Stimulated activated CD4-positive, alpha-beta T cell treated with anti-CD3 and anti-CD28 coated beads, Interleukin-1b, Interleukin-23, amount 100 ng/mL, for 48 hours (primary cell): ENCODE measurements around the gene CNIH1.
A peak's percentile ranks its signal among the peaks of the same experiment; 100 is the strongest.

ENCODE experiments used
- DNase-seq: peaks from one replicate; pipeline ENCODE4 v3.0.0-alpha.2; 2020

CNIH1 gene

DNA sequence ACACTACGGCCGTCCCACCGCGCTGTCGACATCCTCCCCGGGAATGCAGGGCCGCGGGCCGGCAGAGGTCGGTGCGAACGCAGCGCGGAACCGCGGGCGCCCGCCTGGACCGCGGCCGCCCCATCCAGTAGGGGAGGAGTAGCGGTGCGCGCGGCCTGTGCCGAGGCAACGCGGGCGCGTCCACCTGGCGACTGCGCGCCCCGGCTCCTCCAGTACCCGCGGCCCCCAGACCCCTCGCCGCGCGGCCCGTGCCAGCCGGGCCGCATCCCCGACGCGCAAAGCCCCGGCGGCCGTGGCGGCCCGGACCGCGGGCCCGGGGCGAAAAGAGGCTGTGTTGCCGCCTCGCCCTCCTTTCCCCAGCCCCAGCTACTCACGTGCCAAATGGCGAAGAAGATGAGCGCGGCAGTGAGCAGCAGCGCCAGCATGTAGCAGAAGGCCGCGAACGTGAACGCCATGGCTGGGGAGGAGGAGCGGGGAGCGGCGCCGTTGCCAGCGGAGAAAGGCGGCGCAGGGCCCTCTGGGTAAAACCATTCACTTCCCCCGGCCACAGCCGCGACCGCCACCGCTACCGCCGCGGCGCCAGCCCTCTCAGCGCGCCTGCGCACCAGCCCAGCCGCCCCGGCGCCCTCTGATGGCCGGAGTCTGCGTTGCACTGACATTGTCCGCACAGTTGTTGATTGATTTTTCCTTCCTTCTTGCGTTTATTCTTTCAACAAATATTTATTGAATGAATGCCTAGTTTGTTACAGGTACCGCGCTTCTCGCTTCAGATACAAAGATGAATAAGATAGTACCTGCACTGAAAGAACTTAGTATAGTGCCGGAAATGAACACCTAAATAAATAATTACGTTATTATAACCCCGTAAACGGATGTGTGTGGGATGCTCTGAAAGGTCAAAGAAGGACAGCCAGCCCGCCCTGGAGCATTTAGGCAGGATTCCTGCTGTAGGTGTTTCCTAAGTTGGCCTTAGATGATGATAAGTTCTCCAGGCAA is at the start of gene CNIH1:
TSS of gene CNIH1 (minus strand) at position 502 of the 996 bp plus-strand sequence. CDS start at position 455, 47 bp downstream.
- DNase-seq, result peak; percentile 92

DNA sequence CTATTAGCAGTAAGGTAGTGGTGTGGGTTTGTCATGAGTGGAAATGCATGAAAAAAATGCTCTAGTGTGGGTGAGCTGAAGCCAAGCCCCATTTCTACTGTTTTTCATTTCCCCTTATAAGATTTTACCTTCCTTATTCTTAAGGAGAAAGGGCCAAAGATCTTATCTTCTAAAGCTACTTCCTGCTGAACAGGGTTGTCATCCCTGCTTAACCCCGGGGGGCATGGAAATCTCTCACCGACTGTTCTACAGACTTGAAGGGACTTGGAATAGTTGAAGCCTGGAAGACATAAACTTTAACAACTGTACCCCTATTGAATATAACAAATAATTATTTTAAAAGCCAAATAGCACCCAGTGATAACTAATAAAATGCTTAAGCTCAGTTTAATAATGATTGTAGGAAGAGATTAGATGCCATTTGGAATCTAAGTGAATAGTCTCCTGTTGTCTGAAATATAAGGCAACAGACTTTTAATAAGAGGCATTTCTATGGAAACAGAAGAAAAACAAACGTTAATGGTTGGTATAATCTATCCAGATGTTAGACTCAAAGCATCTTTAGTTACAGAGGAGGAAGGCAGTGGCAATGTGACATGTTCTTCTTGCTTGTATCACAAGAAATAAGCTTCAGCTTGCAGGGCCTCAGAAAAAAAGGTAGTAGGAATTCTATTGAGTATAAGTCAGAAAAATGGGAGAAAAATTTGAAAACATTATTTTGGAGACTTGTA is 49.4 kb upstream of the CNIH1 start:
- no peak for DNase-seq

DNA sequence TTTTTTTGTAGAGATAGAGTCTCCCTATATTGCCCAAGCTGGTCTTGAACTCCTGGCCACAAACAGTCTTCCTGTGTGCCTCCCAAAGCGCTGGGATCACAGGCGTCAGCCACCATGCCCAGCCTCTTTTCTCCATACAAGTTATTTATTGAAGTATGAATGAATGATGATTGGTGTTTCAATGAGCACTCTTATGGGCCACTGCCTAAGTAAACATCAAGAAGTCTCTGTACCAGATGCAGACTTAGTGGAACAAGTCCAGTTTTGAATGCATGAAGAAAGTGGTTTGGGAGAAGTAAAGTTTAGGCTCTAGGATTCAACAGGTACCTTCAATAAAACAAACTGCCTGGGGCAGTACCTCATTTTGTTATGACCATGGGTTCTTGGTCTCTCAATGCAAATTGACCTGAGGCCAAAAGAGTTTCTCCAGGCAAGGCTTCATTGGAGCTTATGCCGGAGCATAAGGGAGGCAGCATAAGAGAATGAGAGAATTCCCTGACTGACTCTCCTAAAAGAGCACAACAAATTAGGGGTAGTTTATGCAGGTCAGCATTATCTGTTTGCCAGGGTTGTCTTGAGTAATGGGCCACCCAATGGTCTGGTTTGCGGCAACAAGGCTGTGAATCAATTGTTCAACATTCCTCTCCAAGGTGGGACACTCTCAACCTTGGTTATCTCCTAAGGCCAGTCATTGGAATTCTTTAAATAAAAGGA is 48.7 kb upstream of the CNIH1 start:
- DNase-seq, result no peak

DNA sequence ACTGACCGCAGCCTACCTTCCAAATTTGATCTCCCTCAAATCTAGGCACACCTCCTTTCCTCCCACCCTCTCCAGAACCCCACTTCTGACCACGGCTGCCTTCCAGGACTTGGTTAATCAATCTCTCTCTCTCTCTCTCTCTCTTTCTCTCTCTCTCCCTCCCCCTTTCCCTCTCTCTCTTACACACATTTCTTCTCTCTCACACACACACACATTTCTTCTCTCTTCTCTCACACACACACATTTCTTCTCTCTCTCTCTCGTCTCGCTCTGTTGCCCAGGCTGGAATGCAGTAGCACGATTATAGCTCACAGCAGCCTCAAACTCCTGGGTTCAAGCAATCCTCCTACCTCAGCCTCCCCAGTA is 48.1 kb upstream of the CNIH1 start:
- no peak for DNase-seq

DNA sequence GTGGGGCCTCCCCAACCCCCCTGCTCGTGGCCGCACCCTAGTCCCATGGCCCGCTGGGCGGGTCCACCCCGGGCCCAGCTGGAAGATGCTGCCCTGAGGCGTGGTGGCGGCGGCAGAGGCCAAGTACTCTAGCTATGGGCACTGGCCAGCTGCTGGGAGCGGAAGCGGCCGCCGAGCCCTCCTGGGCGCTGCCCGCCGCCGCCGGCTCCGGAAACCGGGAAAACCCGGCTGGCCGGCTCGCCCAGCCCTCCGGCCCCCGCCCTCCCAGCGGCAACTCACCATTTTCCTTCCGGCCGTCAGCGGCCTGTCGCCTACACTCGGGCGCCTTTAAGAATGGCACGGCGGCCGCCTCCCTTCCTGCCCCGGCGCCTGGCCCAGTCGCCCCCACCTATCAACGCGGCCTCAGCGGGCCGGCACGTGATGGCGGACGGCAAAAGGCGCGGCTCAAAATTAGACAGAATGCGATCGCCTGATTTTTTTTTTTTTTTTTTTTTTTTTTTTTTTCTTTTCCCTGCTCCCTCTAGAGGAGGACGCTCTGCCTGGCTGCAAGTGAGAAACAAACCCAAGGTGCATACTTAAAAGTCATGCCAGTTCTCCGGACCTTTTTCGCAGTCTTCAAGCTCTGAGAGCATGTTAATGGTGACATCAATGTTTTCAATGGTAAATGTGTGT is 47.6 kb upstream of the CNIH1 start, which contains the start of gene GMFB:
TSS of gene GMFB (minus strand) at position 335 of the 672 bp plus-strand sequence. CDS start at position 282, 53 bp downstream.
- peak; percentile 88 for DNase-seq

DNA sequence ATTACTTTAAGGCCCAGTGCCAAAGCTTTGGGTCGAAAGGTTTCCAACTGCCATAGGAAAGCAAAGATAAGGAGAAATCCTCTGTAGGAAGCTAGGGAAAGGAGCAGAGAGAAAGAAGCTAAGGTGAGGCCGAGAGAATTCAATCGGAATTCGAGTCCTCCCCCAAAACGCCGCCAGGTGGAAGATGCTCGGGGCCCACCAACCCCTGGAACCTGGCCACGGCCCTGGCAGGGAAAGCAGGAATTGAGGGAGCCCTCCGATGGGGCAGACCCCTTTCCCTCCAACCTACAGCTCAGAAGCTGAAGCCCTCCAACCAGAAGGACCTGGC is 47.1 kb upstream of the CNIH1 start:
- no peak for DNase-seq

DNA sequence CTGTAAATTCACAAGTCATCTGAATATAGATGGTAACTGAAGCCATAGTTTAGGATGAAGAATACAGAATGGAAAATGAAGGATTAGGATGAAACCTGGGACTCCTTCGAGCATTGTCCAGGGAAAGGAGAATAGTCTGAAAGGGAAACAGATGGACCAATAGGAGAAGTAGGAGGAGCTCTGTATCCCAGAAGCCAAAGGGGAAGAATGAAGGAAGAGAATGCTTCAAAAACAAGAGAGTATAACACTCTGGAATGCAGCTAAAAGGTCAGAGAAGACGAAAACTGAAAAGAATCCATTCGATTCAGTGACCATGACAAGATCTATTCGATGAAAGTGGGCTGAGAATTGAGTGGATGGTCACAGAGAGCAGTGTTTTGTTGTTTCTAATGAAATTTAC is 46.6 kb upstream of the CNIH1 start:
- no peak for DNase-seq

DNA sequence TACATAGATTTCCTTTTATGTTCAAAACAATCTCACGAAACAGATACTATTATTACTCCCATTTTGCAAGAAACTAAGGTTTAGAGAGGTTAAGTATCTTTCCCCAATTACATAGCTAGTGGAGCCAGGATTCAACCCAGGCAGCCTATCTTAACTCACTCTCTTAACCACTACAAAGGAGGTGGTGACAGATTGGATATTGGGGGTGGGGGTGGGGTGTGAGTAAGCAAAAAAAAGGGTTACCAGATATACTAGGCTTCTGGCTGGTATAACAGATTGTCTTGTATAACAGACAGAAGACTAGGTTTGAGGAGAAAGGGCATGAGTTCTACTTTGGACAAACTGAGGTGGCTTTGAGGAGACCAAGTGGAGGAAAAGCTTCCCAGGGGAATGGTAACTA is 45.5 kb upstream of the CNIH1 start:
- DNase-seq, result no peak

DNA sequence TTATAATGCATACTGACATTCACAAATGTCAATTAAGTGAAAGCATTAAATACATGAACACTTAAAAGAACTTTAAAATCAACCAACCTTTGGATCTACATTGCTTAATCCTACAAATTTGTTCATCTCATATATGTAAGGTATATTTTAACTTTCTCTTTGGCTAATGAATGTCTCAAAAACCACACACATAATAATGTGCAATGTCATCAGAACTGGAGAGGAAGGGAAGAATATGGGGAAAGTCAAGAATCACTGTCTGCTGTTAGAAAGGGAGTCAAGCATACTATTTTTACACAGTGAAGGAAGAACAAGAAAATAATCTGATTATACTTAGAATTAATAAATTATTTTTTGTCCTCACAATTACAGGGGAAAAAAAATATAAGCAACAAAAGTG is 42.7 kb upstream of the CNIH1 start:
- DNase-seq, result no peak

DNA sequence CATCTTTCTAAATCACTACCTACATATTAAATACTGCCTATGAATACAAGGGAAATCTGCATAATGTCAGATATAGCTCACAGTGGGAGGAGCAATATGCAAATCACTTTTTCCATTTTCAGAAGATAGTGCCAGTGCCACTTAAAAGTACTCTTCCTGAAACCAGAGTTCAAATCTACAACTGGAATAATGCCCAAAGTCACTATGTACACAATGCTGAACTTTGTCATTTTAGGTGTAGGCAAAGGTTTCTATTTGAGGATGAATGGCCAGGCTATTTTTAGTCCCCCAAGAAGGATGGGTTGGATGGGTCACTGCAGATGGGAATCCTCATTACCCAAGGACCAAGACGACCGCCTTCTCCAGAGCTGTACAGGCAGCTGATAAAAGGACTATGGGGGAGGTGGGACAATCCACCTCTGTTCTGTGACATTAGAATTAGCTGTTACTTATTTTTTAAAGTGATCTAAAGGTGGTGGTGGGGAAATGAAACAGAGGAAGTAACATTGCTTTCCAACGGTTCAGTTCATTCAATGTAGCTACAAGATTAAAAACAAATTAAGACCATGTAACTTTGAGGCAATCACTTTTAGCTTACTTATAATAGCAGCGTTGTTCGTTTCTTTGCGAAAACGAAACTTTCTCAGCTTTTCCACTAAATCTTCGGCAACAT is 42.0 kb upstream of the CNIH1 start:
- DNase-seq, result no peak

DNA sequence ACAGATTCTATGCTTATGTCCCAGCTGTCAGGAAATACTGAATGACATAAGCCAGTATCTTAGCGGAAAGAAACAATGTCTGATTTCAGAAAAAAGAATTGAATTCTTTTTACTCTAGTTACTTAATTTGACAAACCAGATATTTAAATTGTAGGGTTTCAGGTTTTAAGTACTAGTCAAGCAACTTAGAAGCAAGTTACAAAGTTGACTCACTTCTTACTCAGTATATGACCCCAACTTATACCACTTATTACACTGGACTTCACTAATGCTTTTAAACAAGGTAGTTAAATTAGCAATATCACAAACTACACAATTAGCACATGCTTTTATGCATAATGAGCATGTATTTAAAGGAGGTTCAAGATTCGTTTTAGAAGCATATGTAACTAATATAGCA is 40.5 kb upstream of the CNIH1 start:
- no peak for DNase-seq

DNA sequence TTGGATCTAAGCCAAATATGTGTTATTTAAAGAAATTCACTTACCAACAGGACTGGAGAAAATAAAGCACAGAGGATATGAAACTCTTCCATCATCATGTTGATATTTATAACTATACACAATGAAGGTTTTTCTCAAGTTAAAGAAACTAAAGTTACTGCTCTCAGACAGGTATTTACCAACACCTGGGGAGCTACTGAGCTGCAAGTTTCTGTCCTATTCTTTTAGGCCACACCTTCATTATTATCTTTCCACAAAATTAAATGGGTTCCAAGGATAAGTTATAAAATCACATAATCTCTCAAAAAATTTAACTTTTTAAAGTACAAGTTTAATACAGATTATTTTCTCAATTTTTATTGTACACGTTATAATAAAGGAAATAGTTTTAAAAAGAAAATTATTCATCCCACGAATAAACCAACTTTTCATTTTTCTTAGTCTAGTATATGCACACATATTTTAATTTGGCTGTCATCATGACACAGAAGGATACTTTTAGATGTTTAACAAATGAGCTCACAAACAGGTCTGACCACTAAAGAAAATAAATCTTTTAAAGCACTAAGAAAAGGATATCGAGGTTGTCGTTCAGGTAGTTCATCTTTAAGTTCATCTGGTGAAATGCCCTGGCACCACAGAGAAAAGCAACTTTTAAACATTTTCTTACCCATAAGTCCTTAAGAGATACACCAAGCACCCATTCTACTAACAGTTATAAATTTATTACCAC is 39.8 kb upstream of the CNIH1 start:
- no peak for DNase-seq

DNA sequence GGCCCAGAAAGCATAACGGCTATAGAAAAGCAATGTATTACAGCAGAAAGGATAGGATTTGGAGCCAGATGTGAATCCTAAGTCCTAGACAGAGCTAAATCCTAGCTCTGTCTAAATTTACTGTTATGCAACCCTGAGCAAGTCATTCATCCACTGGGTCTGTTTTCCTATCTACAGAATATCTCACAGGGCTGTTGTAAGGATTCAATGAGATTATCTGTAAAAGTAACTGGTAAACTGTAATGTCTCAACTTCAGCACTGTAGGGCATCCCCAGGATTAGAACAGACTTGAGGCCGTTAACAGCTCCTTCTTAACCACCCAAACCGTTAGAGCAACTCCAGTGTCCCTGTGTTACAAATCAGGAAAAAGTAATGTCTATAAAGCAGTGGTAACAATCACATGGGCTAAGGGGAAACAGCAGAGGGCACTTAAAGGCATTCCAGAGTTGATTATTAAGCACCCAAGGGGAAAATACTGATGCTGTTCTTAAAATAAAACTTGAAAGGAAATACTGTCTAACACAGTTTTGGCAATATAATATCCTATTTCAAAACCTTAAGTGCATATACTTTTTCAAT is 37.6 kb upstream of the CNIH1 start:
- no peak for DNase-seq

DNA sequence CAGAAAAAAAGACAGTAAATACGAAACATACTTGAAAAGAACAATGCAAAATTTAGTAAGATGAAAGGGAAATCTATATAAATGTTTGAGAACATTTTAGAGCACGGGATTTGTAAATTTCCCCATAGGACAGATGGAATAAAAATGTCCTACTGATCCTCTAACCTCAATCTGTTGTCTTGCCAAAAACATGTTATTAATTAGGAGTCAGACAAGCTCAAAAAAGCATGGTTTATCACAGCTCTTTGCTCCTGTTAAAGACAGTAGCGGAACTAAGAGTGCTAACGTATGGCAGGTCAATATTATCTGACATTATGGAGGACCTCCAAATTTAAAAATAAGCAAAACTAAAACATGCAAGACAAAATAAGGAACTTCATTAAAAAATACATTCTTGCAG is 34.7 kb upstream of the CNIH1 start:
- DNase-seq, result no peak

DNA sequence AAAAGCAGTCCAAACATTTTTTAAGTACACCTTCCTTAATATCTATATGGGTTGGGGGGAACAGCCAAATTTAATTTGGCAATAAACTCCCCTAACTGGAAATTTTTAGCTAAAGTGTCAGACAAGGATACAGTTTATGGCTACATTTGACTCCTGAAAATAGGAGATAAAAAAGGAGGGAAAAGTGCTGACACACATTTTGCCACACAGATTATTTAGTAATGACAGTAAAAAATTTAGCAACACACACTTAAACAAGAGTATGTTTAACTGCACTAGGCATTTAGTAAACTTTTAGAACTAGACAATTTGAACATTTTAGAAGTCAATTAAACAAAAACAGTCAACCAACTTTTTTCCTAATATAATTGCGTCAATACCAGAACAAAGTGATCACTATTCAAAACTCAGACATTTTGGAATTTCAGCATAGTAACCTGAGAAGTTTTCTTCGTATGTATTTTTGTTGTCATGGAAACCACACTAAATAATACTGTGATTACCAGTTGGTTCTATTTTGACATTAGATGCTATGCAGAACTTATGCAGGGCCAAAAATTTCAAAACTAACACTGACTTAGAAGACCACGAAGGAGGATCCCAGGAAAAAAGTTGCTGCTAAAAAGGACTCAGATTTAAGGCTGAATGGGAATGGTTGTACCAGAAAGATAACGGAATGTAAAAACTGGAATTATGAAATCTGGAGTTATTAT is 34.2 kb upstream of the CNIH1 start:
- no peak for DNase-seq

DNA sequence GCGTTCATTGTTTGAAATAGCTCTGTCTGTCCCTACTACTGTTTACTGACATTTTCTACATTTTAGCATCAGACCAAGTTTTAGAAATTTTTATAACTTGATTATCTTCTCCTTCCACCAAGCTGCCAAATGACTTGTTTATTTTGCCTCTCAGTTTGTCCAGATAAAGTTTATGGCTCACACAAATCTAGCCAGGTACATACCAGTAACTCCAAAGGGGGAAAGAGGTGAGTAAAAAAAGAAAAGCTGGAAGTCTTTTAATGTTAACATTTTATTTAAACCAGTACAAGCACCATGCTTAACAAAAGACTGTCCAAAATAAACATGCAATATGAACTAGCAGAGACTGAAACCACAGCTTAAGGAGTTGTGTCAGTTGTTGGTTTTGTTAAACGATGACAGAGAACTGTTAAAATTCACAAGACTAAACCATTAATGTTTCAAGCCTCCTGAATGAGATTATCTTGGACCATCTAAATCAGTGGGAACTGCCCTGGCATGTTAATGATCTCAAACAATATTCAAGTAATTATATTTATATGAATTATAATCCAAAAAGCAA is 33.1 kb upstream of the CNIH1 start:
- DNase-seq, result no peak

DNA sequence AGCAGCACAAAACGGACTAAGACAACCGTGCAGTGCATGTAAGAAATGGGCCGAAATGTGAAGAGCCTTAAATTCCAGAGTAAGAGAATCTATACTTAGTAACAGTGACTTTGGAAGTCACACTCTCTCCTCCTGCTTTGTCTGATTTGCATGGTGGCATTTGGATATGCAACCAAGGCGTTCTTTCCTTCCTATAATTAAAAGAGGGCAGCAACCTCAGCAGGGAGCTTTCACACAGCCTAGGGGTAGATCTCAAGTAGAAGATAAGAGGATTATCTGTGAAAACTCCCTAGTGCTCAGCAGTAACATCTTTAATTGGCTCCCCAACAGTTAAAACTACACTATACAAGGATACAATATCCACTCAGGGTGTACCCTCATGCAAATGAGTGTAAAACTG is 31.1 kb upstream of the CNIH1 start:
- DNase-seq, result no peak

DNA sequence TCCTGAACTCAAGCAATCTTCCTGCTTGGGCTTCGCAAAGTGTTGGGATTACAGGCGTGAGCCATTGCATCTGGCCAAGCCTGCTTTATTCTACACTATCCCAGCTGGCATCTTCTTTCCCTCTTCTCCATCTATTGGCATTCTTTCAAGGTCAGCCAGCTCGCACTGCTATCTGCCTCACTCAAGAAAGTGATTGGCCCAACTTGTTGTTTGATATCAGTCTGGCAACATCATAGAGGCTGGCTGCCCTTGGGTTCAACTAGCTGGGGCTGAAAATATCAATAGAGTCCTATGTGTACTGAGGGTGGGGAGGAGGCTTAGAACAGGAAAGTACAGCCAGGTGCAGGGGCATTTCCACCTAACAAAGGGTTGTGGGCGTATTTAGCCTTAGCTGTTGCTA is 30.5 kb upstream of the CNIH1 start:
- DNase-seq, result no peak

DNA sequence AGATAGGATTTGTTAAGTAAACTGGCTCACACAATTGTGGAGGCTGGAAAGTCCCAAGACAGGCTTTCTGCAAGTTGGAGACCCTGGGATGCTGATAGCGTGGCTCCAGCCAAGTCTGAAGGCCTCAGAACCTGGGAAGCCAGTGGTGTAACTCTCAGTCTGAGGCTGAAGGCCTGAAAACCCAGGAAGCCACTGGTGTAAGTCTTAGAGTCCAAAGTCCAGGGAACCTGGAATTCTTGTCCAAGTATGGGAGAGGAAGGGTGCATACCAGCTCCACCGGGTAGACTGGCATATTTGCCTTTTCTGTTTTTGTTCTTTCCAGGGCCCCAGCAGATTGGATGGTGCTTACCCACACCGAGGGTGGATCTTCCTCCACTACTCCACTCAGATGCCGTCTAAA is 29.5 kb upstream of the CNIH1 start:
- DNase-seq, result no peak

DNA sequence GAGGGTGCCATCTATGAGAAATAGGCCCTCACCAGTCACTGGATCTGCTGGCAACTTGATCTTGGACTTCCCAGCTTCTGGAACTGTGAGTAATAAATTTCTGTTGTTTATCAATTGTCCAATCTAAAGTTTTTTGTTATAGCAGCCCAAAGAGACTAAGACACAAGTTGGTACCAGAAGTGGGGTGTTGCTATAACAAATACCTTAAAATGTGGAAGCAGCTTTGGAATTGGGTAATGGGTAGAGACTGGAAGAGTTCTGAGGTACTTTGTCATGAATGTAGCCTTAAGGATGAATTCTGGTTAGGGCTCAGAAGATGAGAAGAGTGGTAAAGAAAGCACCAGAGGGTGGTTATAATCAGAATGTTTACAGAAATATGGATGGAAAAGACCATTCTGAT is 26.1 kb upstream of the CNIH1 start:
- DNase-seq, result no peak
